Muscle of arm (tissue), 12 donors: ENCODE results near the gene IQCM. TPM values are rescaled to one million over a fixed set of nuclear protein-coding genes. Genes with fewer than 3 reads are reported as not detected.

Experiments
- DNase-seq: peaks from one replicate; pipeline ENCODE4 v3.0.0-alpha.2; 2013
- polyA plus RNA-seq, 12 donors: library from polyadenylated mRNA; unstranded; fragments of 120-200 nt; gene quantifications; one replicate each; pipeline ENCODE4 v1.2.1, GENCODE V29; 2013; ENCODE audit not compliant: insufficient read length in 12 of 12

Gene IQCM
- polyA plus RNA-seq, 12 donors = not detected

DNA sequence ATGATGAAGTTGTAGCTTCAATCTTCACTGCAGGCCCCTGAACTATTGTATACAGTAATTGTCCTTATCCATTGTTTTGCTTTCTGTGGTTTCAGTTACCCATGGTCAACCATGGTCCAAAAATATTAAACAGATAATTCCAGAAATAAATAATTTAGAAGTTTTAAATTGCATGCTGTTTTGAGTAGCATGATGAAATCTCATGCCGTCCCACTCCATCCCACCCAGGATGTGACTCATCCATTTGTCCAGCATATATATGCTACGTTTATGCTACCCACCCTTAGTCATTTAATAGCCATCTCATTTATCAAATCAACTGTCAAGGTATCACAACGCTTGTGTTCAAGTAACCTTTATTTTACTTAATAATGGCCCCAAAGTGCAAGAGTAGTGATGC lies 34.5 kb downstream of the IQCM start:
- no peak for DNase-seq

DNA sequence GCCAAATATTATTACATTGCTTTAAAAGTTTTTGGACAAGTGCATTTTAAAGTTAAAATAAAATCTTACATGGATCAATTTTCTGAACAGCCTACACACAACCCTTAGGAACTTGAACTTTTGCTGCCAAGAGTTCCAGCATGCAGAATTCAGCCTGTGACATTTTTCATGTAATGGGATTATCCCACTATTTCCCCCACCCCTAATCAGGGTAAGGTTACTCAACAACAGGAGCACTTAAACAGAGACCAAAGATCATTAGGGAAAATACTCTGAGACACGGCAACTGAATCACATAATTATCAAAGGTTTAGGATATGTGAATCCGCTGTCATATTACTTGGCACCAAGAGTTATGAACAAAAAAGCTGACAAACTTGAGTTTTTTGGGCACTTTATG lies 47.2 kb downstream of the IQCM start:
- no peak for DNase-seq

DNA sequence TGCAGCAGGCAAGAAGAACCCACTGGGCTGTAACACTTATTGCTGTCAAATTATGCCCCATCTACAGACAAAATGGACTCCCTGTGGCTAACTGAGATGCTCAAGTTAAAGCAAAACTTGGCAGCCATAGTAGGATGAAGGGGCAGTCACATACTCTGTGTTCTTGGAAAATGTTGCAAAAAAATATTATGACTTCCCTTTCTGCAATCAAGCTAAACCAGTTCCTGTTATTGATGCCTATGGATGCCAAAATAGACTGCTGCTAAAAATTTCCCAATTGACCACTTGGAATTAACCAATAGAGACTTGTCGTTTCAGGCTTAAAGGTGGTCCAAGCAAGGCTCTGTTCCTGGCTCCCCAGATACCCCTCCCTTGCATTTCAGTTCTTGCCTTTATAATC lies 49.5 kb downstream of the IQCM start:
- DNase-seq = no peak

DNA sequence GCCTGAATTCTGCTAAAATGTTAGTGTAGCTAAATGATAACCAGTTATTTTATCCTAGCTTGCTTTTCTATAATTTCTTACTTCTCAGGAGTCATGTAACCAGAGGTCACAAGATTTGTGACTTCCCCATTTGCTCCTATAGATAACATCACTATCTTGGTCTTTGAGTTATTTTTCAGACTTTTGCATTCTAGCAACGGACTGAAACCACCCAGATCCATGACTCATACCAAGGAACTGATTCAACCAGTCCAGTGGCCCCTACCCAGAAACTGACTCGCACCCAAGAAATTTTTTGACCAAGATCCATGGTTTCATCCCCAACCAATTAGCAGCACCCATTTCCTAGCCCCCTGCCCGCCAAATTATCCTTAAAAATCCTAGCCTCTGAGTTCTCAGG lies 50.0 kb downstream of the IQCM start:
- no peak for DNase-seq

DNA sequence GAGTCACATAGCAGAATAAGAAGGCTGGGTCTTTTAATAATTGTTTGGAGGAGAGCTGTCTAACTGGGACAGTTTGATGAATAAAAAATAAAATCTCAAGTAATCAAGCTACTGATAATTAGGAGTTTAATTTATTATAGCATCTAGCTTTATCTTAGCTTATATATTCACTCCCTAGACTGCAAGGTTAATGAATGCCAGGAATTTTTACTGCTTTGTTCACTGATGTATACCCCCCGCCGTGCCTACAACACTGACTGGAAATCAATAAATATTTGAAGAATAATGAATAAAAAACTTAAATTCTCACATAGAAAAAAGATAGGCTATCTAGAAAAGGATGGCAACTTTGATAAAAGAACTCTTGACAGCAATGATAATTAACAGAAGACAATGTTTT lies 59.7 kb downstream of the IQCM start:
- no peak for DNase-seq

DNA sequence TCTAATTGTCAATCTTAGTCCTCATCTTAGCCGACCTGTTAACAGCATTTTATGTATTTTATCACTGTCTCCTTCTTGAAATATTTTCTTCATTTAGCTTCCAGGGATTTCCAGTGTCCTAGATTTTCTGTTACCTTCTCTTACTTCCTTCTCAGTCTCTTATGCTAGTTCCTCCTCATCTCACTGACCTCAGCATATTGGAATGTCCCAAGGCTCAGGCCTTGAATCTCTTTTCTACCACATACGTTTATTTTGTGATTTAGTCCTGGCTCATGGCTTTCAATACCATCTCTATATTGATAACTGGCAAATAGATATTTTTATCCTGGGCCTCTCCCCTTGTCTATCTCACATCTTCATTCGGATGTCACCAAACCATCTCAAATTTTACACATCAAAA lies 61.1 kb downstream of the IQCM start:
- no peak for DNase-seq

DNA sequence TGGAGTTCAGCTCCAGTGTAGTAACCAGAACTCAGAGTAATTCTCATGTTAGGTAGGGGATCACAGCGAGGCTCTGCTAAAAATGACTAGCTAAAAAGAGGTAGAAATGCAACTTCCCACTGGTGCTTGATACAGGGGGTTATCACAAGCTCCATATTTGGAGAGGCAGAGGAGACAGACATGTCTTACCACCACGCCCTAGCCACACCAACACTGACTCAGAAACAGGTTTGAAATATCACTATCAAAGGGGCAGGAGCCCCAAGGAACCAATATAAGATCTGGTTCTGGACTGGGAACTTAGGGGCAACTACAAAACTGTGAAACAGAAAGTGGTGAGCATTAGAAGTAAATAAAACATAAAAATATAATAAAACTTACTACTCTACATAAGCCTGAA lies 62.9 kb downstream of the IQCM start:
- no peak for DNase-seq

DNA sequence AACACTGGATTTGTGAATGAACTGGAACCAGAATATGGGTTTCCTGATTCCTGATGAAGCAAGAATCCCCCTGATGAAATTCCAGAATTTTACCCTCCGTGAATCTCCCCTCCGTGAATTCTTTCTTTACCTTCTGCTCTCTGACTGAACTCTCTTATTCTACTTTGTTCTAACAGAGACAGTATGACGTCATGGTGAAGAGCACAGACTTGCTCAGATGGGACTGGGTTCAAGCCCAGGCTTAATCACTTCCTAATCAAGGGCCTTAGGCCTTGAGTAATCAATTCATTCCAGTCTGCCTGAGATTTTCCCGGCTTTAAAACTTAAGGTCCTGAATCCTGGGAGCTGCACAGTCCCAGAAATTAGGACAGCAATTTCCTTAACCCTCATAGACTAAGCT lies 64.5 kb downstream of the IQCM start:
- DNase-seq = no peak

DNA sequence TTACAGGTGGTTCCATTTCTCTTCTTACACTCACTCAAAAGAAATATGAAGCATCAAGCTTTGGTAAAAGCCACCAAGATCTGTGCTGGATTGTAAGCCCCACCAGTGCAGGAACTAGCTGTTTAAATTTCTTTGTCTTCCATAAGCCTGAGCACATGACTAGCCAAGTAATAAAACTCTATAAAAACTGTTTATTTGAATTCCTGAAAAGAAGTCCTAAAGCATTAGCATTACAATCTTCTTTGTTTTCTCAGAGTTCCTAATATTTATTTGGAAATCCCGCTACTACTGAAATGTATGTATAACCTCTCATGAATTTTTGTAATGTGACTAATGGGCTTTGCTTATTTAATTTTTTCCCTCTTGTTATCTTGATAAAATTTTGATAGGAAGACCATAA lies 65.9 kb downstream of the IQCM start:
- no peak for DNase-seq

DNA sequence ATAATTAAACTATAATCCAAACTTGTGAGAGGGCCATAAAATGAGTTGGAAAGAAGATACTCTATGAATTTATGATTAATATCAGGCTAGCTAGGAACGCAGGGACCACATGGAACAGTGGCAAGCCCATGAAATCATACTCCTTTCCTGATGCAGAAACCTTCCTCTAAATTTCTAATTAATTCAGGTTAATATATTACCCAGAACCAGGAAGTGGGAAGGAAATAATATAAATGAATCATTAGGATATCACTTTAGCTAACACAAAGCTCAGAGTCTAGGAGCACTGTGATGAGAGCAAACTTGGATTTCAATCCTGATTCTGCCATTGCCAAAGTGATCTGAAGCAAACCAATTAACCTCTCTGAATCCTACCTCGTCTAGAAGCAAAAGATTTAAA lies 68.0 kb downstream of the IQCM start:
- no peak for DNase-seq

DNA sequence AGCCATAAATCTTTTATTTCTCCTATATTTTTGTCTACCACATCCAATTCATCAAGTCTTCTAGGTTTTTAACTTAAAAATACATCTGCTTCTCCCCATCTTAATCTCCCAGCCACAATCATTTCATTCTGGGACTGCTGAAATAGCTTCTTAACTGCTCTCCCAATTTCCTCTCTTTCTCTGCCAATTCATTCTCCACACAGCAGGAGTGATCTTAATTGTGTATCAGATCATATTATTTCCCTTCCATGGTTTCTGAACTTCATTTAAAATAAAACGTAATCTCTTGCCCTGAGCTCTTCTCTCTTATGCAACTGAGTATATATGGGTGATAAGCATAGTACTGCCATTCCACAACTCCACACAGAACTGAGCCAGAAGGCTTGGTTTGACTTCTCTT lies 69.4 kb downstream of the IQCM start:
- DNase-seq = no peak

DNA sequence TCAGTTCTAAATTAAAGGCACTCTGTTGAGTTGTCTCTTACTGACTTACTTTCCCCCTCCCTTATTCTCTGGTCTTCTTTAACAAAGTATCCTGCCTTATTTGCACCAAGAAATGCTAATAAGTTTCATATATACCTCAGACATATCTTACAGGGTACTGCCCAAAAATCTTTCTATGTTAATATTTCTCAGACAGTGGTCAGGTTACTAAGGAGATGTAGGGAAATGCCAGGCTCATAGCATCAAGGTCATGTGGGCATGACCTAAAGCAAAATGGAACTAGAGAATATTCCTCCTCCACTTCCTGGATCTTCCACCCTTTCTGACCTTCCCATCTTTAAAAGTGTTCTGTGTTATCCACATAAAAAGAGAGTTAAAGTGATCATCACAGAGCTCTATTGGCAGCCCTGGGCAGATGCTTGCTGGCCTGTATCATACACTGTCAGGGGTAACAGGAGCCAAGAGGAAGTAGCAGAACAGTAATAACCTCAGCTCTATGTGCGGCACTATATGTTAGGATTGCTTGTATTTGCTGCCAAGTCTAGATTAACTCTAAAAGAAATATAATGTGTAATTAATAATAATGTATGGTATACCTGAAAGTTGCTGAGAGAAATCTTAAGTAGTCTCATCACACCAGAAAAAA lies 74.3 kb downstream of the IQCM start:
- no peak for DNase-seq

DNA sequence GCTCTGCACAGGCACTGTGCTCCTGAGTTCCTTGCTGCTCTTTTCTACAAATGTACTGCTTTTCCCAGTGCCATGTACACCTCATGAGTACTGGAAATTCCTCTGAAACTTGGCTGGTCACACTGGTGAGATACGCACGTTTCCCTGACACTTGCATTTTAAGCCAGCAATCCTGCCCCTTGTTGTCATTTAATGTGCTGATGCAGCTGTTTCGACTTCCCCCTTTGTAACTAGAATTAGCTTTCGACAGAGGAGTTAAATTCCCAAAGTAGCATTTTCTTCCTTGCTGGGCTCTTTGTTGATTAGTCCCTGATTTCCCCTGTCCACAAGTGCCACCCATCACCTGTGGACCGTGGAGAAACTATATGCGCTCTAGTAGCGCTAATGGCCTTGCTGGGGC lies 77.5 kb downstream of the IQCM start:
- DNase-seq = no peak

DNA sequence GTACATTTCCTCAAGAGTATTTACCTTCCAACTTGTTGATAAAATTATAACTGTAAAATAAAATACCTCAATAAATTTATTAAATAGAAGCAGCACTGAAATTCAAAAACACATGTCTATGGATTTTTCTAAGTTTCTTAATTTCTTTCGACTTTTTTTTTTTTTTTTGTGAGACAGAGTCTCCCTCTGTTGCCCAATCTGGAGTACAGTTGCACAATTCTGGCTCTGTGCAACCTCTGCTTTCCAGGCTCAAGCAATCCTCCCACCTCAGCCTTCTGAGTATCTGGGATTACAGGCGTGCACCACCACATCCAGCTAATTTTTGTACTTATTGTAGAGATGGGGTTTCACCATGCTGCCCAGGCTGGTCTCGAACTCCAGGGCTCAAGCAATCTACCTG lies 79.8 kb downstream of the IQCM start:
- no peak for DNase-seq

DNA sequence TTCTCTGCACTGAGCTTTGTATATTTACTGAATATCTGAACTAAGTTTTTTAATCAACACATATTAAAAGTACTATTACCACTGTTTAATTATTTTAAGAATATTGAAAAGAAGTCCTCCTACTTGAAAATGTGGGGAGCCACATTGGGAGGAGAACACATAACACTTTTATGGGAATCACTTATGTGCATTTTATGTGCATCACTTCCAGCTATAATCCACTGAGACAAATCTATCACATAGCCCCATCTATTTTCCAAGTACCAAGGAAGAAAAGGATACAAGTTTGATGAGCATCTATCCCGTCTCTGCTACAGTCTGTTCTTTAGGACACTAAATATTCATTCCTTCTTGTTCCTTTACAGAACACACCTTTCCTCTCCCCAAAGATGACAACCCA lies 87.2 kb downstream of the IQCM start:
- no peak for DNase-seq

DNA sequence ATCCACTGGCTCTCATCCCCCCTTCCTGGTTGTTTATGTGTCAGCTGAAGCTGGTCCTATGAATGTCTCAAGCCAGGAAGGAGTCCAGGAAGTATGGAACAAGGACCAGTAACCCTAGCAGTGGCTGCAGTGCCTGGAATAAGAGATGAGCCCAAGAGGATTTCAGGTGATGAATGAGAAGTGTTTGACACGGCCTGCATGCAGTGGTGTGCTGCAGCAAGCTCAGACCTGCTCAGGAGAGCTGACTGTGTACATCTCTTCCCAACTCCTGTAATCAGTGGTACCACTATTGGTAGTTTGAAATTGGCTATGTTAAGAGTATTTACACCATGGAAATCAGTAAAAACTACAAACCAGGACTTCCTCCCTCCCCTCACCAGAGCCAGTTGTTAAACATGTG lies 88.0 kb downstream of the IQCM start:
- DNase-seq = no peak

DNA sequence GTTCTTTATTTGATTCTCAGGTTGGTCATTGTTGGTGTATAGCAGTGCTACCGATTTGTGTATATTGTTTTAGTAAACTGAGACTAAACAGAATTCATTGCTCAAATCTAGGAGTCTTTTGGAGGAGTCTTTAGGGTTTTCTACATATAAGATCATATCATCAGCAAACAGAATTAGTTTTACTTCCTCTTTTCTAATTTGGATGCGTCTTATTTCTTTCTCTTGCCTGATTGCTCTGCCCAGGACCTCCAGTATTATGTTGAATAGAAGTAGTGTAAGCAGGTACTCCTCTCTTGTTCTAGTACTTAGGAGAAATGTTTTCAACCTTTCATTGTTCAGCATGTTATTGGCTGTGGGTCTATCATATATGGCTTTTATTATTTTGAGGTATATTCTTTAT lies 92.6 kb downstream of the IQCM start:
- no peak for DNase-seq

DNA sequence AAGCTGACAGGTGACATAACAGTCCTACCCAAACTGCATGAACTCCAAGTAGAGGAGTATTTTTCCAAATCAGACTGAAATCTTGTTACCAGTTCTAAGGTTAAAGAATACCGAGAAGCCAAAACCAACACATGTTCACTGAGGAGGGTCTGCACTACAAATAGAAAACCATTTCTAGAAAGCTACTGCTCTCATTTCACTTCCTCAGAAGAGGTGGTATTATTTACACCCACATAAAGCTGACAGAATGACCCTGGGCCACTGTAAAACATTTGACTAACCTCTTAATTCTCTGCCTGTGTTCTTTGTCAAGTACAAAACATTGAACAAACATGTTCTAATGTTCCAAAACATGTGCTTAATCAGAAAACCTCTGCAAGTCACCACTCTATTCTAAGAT lies 95.8 kb downstream of the IQCM start:
- no peak for DNase-seq

DNA sequence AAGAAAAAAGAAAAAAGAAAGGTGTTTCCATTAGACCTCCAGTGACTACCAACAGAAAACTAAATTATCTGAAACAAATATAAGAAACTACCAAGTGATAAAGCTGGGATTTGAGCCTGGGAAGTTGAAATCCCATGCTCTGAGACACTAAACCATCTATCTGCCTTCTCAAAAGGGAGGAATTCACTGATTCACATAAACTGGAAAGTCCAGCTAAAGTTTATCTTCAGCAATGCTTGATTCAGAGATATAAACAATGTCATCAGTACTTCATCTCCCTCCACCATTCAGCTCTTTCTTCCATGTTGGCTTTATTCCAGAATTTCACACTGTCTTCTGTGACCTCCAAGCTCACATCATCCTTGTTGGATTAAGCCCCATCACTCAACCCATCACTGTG lies 96.3 kb downstream of the IQCM start:
- no peak for DNase-seq

DNA sequence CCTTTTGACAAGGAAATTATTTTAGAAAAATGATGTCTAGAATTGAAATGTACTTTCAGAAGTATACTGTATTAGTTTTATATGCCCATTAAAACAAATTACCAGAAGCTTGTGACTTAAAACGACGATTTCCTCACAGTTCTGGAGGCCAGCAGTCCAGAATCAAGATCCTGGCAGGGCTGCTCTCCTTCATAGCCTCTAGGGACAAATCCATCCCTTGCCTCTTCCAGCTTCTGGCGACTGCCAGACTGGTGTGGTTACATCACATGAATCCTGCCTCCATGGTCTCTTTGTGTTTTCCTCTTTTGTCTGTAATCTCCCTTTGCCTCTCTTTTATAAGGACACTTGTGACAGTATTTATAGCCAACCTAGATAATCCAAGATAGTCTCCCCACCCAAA lies 97.1 kb downstream of the IQCM start:
- DNase-seq = no peak

DNA sequence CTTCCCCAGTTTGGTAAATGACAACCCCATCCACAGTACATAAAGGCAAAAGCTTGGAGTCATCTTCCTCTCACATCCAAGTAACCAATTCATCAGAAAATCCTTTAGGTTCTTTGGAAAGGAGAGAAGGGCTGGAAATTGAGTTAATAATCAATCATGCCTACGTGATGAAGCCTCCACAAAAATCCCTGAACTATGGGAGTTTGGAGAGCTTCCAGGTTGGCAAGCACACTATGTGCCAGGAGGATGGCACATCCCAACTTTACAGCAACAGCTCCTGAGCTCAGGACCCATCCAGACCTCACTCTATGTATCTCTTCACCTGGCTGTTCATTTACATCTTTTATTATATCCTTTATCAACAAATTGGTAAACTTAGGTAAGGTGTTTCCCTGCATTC lies 98.9 kb downstream of the IQCM start:
- no peak for DNase-seq

DNA sequence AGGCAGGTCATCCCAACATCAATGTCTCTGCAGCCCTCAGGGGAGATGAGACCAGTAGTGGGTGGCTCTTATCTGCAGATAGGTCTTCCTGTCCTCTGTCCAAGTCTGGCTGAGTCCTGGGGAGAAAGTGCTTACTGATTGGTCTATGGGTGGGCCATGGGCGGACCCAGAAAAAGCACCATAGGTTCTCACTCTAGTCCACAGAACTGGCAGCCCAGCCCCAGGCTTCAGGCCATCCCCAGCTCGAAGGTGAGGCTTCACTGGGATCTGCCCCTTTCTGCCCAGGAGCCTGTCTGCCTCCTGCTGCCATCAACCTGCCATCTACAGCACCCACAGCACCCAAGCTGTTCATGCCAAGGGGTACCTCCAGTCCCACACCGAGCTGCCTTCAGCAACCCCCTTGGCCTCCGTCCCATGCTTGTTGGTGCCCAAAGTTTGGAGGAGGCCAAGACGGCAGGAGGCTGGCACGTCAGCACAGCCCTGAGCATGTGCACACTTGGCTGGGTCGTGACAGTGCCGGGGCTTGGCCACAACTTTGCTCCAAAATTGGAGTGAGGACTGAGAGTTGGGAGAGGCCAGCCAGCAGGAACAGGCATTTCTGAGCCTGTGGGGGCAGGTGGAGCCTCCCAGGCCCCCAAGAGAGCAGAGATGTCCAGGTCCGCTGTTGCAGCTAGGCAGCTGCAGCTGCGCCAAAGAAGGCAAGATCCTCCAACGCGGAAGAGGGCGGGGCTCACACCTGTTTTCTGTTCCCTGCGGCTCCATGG lies 99.6 kb downstream of the IQCM start:
- no peak for DNase-seq

DNA sequence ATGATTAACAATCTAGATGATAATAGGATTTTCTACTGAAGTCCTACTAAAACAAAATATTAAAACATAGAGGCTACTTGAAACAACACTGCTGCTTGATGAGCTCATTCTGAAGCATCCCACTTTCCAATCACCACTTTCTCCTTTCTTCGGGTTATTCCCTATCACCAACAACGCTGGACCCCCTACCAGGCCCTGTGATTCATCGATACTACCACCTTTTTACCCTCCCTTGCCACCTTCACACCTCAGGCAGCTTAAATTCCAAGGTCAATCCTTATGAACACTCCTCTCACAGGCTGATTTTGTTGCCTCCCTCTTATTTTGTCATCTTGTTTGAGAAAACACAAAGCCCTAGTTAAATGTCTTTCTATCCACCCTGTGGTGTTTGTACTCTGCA lies 102.6 kb downstream of the IQCM start:
- no peak for DNase-seq
